Bronchial epithelial cell (primary cell): ENCODE data around the gene THYN1. TPM values are rescaled to one million over a fixed set of nuclear protein-coding genes. Genes with fewer than 3 reads are reported as not detected.
A peak's percentile ranks its signal among the peaks of the same experiment; 100 is the strongest.

Experiments used
- DNase-seq: peaks from one replicate; pipeline ENCODE4 v3.0.0-alpha.2; 2010; ENCODE audit warnings: low read depth
- FAIRE-seq: peaks from 2 replicates; lab custom pipeline; 2011; peaks lifted over from hg19 to GRCh38; lab: Jason Lieb, UNC
- H3K27me3 ChIP-seq: 2 replicates; pipeline ENCODE4 v1.5.1; 2011; ENCODE audit warnings: low read length; ENCODE audit not compliant: control insufficient read depth, insufficient read depth
- H3K36me3 ChIP-seq: 2 replicates; pipeline ENCODE4 v1.5.1; 2011; ENCODE audit warnings: low read length; ENCODE audit not compliant: control insufficient read depth, insufficient read depth
- H3K4me3 ChIP-seq: 2 replicates; pipeline ENCODE4 v1.5.1; 2011; ENCODE audit warnings: mild to moderate bottlenecking, low read depth, low read length, control low read depth
- total RNA-seq: library from RNA; depleted of rRNA; stranded (reverse); fragments of >200 nt; gene quantifications from 2 replicates; pipeline ENCODE4 v1.2.1, GENCODE V29; 2014
- TF ChIP-seq, protein P1 (sequence below): IDR thresholded peaks from 2 replicates; pipeline ENCODE4 v1.5.1; 2011; ENCODE audit warnings: mild to moderate bottlenecking, moderate library complexity, low read length, control low read depth, inconsistent platforms; ENCODE audit not compliant: insufficient read depth, severe bottlenecking

The THYN1 gene
- total RNA-seq, 1 donor from 2014 or later, result 60.3 TPM

DNA sequence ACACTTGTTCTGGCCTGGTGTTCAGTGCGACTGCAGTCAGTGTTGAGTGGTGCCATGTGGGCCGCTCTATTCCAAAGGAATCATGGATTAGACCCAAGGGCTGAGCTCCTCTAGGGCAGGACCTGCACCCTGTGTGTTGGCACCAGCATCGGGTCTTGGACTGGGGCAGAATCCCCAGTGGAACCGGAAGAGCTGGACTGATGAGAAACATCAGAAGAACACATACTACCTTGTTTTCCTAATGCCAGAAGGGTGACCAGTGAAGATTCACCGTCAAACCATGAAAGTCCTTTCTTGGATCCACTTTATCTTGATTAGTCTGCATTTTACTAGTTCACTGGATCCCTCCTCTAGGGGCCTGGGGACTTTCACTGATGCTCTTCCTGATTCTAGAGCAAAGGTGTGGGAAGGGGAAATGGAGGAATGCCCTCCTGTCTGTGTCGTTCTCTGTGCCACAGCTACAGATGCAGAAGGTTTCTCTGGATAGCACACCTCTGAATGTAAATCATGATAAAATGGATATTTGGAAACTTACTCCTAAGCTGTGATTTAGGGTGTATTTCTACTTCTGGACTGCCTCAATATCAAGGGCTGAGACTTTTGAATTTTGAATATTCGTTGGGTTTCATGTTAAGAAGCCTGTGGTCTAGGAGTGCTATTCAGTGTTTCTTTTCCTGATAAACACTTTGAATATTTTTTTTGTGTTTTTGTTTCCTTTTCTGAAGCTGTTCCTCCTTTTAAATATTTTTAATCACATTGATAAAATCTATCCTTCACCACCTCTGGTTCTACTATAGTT, 12.0 kb upstream of the THYN1 start:
- Histone ChIP-seq H3K4me3 (no peak overlapping the region), H3K36me3 (peaks cover 9% of the 10 kb centered on the region), H3K27me3 (no peaks in the 10 kb centered on the region)
- DNase-seq (no peak), FAIRE-seq (peak; percentile 13)
- TF ChIP-seq, protein P1, sequence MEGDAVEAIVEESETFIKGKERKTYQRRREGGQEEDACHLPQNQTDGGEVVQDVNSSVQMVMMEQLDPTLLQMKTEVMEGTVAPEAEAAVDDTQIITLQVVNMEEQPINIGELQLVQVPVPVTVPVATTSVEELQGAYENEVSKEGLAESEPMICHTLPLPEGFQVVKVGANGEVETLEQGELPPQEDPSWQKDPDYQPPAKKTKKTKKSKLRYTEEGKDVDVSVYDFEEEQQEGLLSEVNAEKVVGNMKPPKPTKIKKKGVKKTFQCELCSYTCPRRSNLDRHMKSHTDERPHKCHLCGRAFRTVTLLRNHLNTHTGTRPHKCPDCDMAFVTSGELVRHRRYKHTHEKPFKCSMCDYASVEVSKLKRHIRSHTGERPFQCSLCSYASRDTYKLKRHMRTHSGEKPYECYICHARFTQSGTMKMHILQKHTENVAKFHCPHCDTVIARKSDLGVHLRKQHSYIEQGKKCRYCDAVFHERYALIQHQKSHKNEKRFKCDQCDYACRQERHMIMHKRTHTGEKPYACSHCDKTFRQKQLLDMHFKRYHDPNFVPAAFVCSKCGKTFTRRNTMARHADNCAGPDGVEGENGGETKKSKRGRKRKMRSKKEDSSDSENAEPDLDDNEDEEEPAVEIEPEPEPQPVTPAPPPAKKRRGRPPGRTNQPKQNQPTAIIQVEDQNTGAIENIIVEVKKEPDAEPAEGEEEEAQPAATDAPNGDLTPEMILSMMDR, result no peak

DNA sequence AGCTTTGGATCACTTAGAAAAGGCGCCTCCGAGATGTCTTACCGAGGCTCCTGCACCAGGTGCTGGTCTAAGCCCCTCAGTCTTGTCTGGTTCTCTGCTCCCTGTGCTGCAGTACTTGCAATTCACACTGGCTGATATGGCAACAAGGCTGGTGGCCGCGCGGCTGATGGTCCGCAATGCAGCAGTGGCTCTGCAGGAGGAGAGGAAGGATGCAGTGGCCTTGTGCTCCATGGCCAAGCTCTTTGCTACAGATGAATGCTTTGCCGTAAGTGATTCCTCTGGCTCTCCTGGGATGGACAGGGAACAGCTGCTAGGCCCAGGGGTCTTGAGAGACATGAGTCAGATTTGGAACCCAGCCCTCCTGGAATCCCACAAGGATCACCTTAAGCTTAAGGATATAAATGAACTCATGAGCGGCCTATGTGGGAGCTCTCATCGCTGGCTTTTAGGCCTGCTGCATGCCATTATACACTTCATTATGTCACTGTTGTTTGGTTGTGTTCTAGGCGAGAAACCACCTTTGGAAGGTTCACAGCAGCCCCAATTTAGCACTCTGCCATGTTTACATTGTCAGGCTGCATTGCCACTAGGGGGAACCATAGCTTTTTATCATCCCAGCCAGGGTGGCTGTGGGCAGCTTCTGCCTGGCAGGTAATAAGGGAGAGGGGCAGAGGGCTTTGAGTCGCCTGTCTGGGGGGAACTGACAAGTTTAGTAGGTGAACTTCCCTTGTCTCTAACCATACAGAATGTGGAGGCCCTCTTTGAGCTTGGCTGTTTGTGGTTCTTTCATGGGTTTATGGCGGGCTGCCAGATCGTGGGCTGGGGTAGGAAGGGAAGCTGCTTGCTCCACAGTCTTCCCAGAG, 8.7 kb upstream of the THYN1 start:
- H3K27me3 ChIP-seq, result no peaks in the 10 kb centered on the region
- no peak overlapping the region for H3K4me3 ChIP-seq
- DNase-seq (peak; percentile 32), FAIRE-seq (no peak)
- TF ChIP-seq, protein P1, result peak; percentile 83
- H3K36me3 ChIP-seq, result peaks cover 16% of the 10 kb centered on the region

DNA sequence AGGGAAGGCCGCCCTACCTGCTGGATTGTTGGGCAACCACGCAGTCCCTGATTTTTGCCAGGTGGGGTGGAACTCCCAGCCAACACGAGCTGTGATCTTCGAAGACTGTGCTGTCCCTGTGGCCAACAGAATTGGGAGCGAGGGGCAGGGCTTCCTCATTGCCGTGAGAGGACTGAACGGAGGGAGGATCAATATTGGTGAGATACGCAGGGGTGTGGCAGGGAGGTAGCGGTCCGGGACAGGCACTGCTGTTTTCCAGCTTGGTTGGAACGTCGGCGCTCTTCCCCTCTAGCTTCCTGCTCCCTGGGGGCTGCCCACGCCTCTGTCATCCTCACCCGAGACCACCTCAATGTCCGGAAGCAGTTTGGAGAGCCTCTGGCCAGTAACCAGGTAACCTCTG, 7.8 kb upstream of the THYN1 start:
- no peak for FAIRE-seq
- peaks cover 19% of the 10 kb centered on the region for H3K36me3 ChIP-seq

DNA sequence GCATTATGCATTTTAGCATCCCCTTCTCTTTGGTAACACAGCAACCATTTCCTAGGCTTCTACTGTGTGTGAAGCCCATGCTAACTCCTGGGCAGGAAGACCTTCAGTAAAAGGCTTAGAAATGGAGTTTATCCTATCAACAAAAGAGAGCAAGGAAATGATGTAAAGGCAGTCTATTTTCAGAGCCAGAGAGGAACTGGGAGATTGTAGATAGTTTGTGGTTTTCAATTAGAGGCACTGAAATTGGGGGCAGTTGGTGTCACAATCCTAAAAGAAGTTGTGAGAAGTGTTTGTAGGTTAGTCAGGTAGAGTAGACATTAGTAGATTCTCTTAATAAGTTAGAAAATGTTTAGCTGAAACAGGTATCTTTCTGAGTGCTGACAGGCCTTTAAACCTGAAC, 7.4 kb upstream of the THYN1 start:
- peaks cover 19% of the 10 kb centered on the region for H3K36me3 ChIP-seq
- H3K4me3 ChIP-seq, result no peak overlapping the region
- no peaks in the 10 kb centered on the region for H3K27me3 ChIP-seq
- DNase-seq, result no peak
- TF ChIP-seq, protein P1, result no peak
- FAIRE-seq, result no peak

More for the DNA sequence above, 7.8 kb upstream of the THYN1 start:
- DNase-seq, result no peak
- H3K4me3 ChIP-seq, result no peak overlapping the region
- TF ChIP-seq, protein P1, result no peak
- no peaks in the 10 kb centered on the region for H3K27me3 ChIP-seq

DNA sequence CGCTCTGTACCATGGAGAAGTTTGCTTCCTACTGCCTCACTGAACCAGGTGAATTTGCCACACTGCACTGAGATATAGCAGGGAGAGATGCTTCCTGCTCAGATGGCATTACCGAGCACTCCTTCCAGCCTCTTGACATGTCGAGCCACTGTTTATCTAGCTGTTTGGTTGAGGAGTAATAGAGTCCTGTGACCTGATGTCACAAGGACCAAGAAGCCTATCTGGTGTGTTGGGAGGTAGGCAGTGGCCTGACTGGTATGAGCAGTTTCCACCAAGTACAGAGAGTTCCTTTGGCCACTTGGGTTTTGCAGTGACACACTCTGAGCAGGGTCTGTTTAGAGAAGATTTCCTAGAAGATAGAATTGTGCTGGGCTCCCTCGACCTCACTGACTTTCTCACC, 5.4 kb upstream of the THYN1 start:
- TF ChIP-seq, protein P1, result no peak
- Histone ChIP-seq H3K36me3 (peaks cover 19% of the 10 kb centered on the region), H3K27me3 (no peaks in the 10 kb centered on the region), H3K4me3 (no peak overlapping the region)
- DNase-seq, result no peak
- no peak for FAIRE-seq
